Hepatocyte (in vitro differentiated cells): ENCODE data around the gene CYS1. TPM values are rescaled to one million over a fixed set of nuclear protein-coding genes. Genes with fewer than 3 reads are reported as not detected.
A peak's percentile ranks its signal among the peaks of the same experiment; 100 is the strongest.

Experiments
- DNase-seq: peaks from one replicate; pipeline ENCODE4 v3.0.0-alpha.2; 2016; ENCODE audit warnings: low spot score
- H2AFZ ChIP-seq: fragments of 200-600 bp; sonication (generic); 2 replicates; pipeline ENCODE4 v1.6.0; 2016; ENCODE audit warnings: antibody characterized with exemption, mild to moderate bottlenecking
- H3K27ac ChIP-seq: fragments of 200-600 bp; sonication (generic); 2 replicates; pipeline ENCODE4 v1.5.1; 2016; ENCODE audit warnings: mild to moderate bottlenecking
- H3K27me3 ChIP-seq: fragments of 200-600 bp; sonication (generic); 2 replicates; pipeline ENCODE4 v1.6.1; 2016
- H3K36me3 ChIP-seq: fragments of 200-600 bp; sonication (generic); replicated peaks from 2 replicates; pipeline ENCODE4 v1.5.1; 2016; ENCODE audit warnings: low read depth; ENCODE audit not compliant: insufficient read depth
- H3K4me1 ChIP-seq: fragments of 200-600 bp; sonication (generic); 2 replicates; pipeline ENCODE4 v1.5.1; 2016; ENCODE audit warnings: mild to moderate bottlenecking, moderate library complexity; ENCODE audit not compliant: insufficient read depth
- H3K4me2 ChIP-seq: fragments of 200-600 bp; sonication (generic); 2 replicates; pipeline ENCODE4 v1.6.0; 2016
- H3K4me3 ChIP-seq: fragments of 200-600 bp; sonication (generic); 2 replicates; pipeline ENCODE4 v1.5.1; 2016; ENCODE audit warnings: mild to moderate bottlenecking
- H3K79me2 ChIP-seq: fragments of 200-600 bp; sonication (generic); 2 replicates; pipeline ENCODE4 v1.6.0; 2017; ENCODE audit warnings: mild to moderate bottlenecking
- H3K9me2 ChIP-seq: fragments of 200-600 bp; sonication (generic); replicated peaks from 2 replicates; pipeline ENCODE4 v1.6.0; 2017; ENCODE audit warnings: mild to moderate bottlenecking; ENCODE audit not compliant: insufficient read depth
- H3K9me3 ChIP-seq: fragments of 200-600 bp; sonication (generic); 2 replicates; pipeline ENCODE4 v1.5.1; 2016; ENCODE audit warnings: low read depth, mild to moderate bottlenecking
- H4K20me1 ChIP-seq: fragments of 200-600 bp; sonication (generic); 2 replicates; pipeline ENCODE4 v1.6.0; 2016; ENCODE audit warnings: mild to moderate bottlenecking; ENCODE audit not compliant: insufficient read depth, poor library complexity, severe bottlenecking
- EZH2 ChIP-seq: fragments of 200-600 bp; sonication (generic); IDR thresholded peaks from 2 replicates; pipeline ENCODE4 v1.6.1; 2016; ENCODE audit warnings: antibody characterized with exemption, mild to moderate bottlenecking, borderline replicate concordance
- EZH2phosphoT487 ChIP-seq: fragments of 200-600 bp; sonication (generic); IDR thresholded peaks from one replicate; pipeline ENCODE4 v1.6.1; 2018; ENCODE audit warnings: antibody characterized with exemption, mild to moderate bottlenecking, low read depth, moderate library complexity; ENCODE audit not compliant: unreplicated experiment, severe bottlenecking
- WGBS: methylation state at CpG from one replicate; pipeline ENCODE4 v1.1.6; 2016; ENCODE audit warnings: low lambda C conversion rate; ENCODE audit errors: missing lambda C conversion rate; 5-methylcytosine and 5-hydroxymethylcytosine counted together
- polyA plus RNA-seq: library from polyadenylated mRNA; unstranded; fragments of >200 nt; fragmentation: Nextera tagmentation; extraction: Ambion mirVana; gene quantifications from 2 replicates; pipeline ENCODE4 v1.2.1, GENCODE V29; 2016
- total RNA-seq: library from RNA; depleted of rRNA; stranded (reverse); fragments of >200 nt; gene quantifications from 2 replicates; pipeline ENCODE4 v1.2.3, GENCODE V29; 2014
- TF ChIP-seq, protein P1 (sequence below): fragments of 200-600 bp; sonication (generic); IDR thresholded peaks from 2 replicates; pipeline ENCODE4 v1.5.1; 2016; ENCODE audit warnings: antibody characterized with exemption, mild to moderate bottlenecking; ENCODE audit not compliant: poor library complexity

The CYS1 gene
- total and polyA plus RNA-seq, 2 experiments from 2014 or later, result 2.7 to 2.9 TPM

DNA sequence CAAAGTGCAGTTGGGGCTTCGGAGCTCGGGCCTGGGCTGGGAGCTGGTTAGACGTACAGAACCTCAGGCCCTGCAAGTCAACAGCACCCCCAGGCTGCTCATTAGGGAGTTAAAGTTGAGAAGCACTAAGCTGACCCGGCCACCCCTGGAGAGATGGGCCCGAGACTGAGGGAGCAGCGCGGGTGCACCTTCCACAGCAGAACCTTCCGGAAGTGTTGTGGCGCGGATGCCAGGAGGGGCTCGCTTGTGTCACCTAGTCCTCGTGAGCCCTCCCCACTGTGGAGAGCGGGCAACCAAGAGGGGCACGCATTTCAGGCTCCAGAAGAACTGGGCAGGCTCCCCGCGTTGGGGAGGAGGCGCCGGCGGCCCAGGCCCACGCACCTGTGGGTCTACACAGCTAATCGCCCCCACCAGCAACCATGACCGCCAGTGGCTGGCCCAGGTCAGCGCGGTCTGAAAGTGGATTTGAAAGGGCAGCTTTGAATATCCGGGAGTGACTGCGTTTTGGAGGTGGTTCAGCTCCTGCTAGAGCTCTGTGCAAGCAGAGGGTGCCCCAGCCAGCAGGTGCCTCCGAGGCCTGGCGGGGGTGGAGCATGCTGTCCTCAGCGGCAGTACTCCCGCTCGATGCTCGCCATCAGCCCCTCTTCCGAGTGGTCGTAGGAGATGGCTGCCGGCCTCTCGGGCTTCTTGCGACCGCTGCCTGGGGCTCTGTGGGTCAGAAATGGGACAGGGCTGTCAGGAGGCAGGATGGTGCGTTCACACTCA, 21.8 kb downstream of the CYS1 start:
- Histone ChIP-seq H3K27me3 (no peaks in the 10 kb centered on the region), H3K4me2 (peak overlapping the region; percentile 76)
- WGBS, result 93% methylated on average over 38 of the region's 39 CpGs

DNA sequence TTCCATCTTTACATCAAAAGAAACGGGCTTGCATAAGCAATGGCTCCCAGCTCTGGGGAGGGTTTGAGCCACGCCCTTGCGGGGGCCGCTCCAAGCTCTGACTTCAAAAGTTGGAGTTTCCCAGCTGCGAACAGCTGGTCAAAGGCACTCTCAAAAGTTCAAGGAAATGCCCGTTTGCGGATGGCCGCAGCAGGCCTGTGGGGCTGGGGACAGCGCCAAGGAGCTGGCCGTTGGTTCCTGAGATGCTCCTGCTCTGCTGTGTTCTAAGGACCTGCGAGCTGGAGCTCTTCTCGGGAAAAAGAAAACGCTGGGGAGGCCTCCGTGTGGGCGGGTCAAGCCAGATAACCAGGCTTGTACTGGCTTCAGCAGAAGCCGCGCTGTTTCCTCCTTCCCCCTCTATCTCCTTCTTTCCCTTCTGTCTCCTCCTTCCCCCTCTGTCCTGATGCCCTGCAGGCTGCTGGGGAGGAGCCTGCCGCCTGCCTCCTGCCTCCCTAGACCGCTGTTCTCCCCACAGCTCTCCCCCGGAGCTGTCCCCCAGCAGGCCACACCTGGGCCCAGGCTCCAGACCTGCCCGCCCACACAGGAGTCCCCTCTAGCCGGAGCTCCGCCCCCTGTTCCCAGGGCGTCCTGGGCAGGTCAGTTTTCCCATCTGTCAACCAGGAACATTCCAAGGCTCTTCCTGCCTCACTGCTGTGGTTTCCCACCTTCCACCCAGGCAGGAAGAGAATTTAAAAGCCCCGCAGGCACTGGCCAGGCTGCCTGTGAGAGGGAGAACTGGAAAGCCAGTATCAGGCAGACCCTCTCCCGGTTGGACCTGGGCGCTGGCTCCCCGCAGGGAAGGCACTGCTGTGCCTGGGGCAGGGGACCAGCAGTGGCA, 22.7 kb downstream of the CYS1 start:
- no peaks in the 10 kb centered on the region for H3K79me2 ChIP-seq
- peak overlapping the region; percentile 4 for H3K4me3 ChIP-seq
- H3K27ac ChIP-seq, result peak overlapping the region; percentile 63
- peaks cover 15% of the 10 kb centered on the region for H3K4me1 ChIP-seq
- DNase-seq, result peak; percentile 82
- no peaks in the 10 kb centered on the region for H3K9me2 ChIP-seq
- no peaks in the 10 kb centered on the region for H3K27me3 ChIP-seq
- no peaks in the 10 kb centered on the region for H3K9me3 ChIP-seq
- 9% methylated on average over 25 of the region's 28 CpGs for WGBS
- TF ChIP-seq EZH2, result no peak
- TF ChIP-seq, protein P1, sequence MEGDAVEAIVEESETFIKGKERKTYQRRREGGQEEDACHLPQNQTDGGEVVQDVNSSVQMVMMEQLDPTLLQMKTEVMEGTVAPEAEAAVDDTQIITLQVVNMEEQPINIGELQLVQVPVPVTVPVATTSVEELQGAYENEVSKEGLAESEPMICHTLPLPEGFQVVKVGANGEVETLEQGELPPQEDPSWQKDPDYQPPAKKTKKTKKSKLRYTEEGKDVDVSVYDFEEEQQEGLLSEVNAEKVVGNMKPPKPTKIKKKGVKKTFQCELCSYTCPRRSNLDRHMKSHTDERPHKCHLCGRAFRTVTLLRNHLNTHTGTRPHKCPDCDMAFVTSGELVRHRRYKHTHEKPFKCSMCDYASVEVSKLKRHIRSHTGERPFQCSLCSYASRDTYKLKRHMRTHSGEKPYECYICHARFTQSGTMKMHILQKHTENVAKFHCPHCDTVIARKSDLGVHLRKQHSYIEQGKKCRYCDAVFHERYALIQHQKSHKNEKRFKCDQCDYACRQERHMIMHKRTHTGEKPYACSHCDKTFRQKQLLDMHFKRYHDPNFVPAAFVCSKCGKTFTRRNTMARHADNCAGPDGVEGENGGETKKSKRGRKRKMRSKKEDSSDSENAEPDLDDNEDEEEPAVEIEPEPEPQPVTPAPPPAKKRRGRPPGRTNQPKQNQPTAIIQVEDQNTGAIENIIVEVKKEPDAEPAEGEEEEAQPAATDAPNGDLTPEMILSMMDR, result no peak
- no peak for TF ChIP-seq EZH2phosphoT487
- no peaks in the 10 kb centered on the region for H4K20me1 ChIP-seq
- peak overlapping the region; percentile 76 for H3K4me2 ChIP-seq
- peak overlapping the region; percentile 54 for H2AFZ ChIP-seq
- peaks cover 4% of the 10 kb centered on the region for H3K36me3 ChIP-seq

More for the DNA sequence above, 21.8 kb downstream of the CYS1 start:
- Histone ChIP-seq H4K20me1 (no peaks in the 10 kb centered on the region), H3K36me3 (peaks cover 4% of the 10 kb centered on the region), H3K27ac (peak overlapping the region; percentile 63), H3K79me2 (no peaks in the 10 kb centered on the region), H3K9me2 (no peaks in the 10 kb centered on the region), H3K4me3 (no peak overlapping the region), H3K4me1 (peaks cover 15% of the 10 kb centered on the region), H2AFZ (no peak overlapping the region), H3K9me3 (no peaks in the 10 kb centered on the region)
- no peak for DNase-seq
- TF ChIP-seq EZH2, result no peak
- TF ChIP-seq, protein P1, result no peak
- no peak for TF ChIP-seq EZH2phosphoT487

DNA sequence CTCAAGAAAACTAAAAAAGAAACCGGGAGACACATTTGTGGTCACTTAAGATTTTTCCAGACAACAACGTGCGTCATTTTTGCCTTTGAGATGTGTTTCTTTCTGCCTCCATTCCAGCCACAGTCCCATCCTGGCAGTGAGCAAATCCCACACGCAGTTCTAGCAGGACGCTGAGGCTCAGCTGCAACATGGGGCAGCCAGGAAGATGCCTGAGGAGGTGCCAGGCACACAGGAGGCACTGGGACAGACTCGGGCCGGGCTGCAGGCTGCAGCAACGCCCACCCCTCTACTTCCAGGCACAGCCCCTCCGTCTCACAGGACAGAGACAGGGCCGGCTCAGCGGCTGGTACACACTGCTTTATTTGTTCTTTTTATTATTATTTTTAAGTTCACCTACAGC, 23.8 kb downstream of the CYS1 start:
- H2AFZ ChIP-seq, result no peak overlapping the region
- 77% methylated on average over 11 of the region's 11 CpGs for WGBS

More for the DNA sequence above, 23.8 kb downstream of the CYS1 start:
- peaks cover 15% of the 10 kb centered on the region for H3K4me1 ChIP-seq
- TF ChIP-seq, protein P1, result no peak
- TF ChIP-seq EZH2 (no peak), EZH2phosphoT487 (no peak)
- no peaks in the 10 kb centered on the region for H3K9me3 ChIP-seq
- no peak for DNase-seq
- H3K27ac ChIP-seq, result peak overlapping the region; percentile 63
- H3K79me2 ChIP-seq, result no peaks in the 10 kb centered on the region
- no peak overlapping the region for H3K4me3 ChIP-seq
- H4K20me1 ChIP-seq, result no peaks in the 10 kb centered on the region
- no peaks in the 10 kb centered on the region for H3K9me2 ChIP-seq
- H3K4me2 ChIP-seq, result peak overlapping the region; percentile 76
- H3K27me3 ChIP-seq, result no peaks in the 10 kb centered on the region
- H3K36me3 ChIP-seq, result peaks cover 4% of the 10 kb centered on the region
